Thoracic aorta (tissue), 2 donors: ENCODE measurements around the gene EPX. TPM values are rescaled to one million over a fixed set of nuclear protein-coding genes. Genes with fewer than 3 reads are reported as not detected.

Source experiments
- ATAC-seq: fragments of 150-250 bp; one replicate; pipeline ENCODE4 v1.8.0; 2017; ENCODE audit warnings: low read depth; ENCODE audit not compliant: insufficient number of reproducible peaks, low FRiP score
- DNase-seq: peaks from one replicate; pipeline ENCODE4 v3.0.0-alpha.2; 2020; ENCODE audit warnings: low spot score
- H3K27ac ChIP-seq, 2 donors: fragments of 200-600 bp; sonication (generic); 1 replicate in 1 of 2; 2 replicates in 1 of 2; pipeline ENCODE4 v1.5.1; 2016; ENCODE audit warnings: mild to moderate bottlenecking in 2 of 2, moderate library complexity in 2 of 2
- H3K27me3 ChIP-seq: fragments of 200-600 bp; sonication (generic); replicated peaks from 2 replicates; pipeline ENCODE4 v1.6.0; 2016; ENCODE audit warnings: mild to moderate bottlenecking; ENCODE audit not compliant: insufficient read depth
- H3K36me3 ChIP-seq: fragments of 200-600 bp; sonication (generic); one replicate; pipeline ENCODE4 v1.5.1; 2016
- H3K4me1 ChIP-seq, 2 donors: fragments of 200-600 bp; sonication (generic); 1 replicate in 1 of 2; 2 replicates in 1 of 2; pipeline versions ENCODE4 v1.5.1 to v1.6.0; 2016; ENCODE audit warnings: low read depth in 2 of 2, mild to moderate bottlenecking in 1 of 2; ENCODE audit not compliant: control insufficient read depth in 1 of 2
- H3K4me3 ChIP-seq: fragments of 200-600 bp; sonication (generic); 2 replicates; pipeline ENCODE4 v1.5.1; 2016; ENCODE audit warnings: mild to moderate bottlenecking
- H3K9me3 ChIP-seq: fragments of 200-600 bp; sonication (generic); 2 replicates; pipeline ENCODE4 v1.5.1; 2016
- total RNA-seq, 2 donors: library from RNA; depleted of rRNA; stranded (reverse); fragments of >200 nt; gene quantifications; one replicate each; pipeline versions ENCODE4 v1.1.0 to v1.2.3, GENCODE V29; 2016
- TF ChIP-seq, protein P1 (sequence below): fragments of 200-600 bp; sonication (generic); IDR thresholded peaks from one replicate; pipeline ENCODE4 v1.5.1; 2019; ENCODE audit warnings: antibody characterized with exemption

The EPX gene
- total RNA-seq, 2 donors from 2014 or later: not detected

DNA sequence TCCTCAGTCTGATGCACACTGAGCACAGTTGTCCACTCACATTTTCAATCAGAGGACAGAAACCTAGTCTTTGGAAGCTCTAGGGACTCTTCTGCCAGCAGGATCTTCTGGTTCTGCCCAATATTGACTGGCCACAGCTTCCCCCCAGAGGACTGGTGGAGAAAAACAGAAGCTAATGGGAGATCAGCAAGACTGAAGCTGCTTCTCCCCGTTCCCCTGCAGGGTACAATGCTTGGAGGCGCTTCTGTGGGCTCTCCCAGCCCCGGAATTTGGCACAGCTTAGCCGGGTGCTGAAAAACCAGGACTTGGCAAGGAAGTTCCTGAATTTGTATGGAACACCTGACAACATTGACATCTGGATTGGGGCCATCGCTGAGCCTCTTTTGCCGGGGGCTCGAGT, 10.3 kb downstream of the EPX start:
- H3K4me1 ChIP-seq: no peaks in the 10 kb centered on the region
- TF ChIP-seq, protein P1, sequence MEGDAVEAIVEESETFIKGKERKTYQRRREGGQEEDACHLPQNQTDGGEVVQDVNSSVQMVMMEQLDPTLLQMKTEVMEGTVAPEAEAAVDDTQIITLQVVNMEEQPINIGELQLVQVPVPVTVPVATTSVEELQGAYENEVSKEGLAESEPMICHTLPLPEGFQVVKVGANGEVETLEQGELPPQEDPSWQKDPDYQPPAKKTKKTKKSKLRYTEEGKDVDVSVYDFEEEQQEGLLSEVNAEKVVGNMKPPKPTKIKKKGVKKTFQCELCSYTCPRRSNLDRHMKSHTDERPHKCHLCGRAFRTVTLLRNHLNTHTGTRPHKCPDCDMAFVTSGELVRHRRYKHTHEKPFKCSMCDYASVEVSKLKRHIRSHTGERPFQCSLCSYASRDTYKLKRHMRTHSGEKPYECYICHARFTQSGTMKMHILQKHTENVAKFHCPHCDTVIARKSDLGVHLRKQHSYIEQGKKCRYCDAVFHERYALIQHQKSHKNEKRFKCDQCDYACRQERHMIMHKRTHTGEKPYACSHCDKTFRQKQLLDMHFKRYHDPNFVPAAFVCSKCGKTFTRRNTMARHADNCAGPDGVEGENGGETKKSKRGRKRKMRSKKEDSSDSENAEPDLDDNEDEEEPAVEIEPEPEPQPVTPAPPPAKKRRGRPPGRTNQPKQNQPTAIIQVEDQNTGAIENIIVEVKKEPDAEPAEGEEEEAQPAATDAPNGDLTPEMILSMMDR: no peak
- H3K27ac ChIP-seq: no peak overlapping the region
- no peaks in the 10 kb centered on the region for H3K27me3 ChIP-seq
- no peaks in the 10 kb centered on the region for H3K9me3 ChIP-seq
- H3K36me3 ChIP-seq: peaks cover 7% of the 10 kb centered on the region
- no peak for DNase-seq
- ATAC-seq: no peak
- H3K4me3 ChIP-seq: no peak overlapping the region

DNA sequence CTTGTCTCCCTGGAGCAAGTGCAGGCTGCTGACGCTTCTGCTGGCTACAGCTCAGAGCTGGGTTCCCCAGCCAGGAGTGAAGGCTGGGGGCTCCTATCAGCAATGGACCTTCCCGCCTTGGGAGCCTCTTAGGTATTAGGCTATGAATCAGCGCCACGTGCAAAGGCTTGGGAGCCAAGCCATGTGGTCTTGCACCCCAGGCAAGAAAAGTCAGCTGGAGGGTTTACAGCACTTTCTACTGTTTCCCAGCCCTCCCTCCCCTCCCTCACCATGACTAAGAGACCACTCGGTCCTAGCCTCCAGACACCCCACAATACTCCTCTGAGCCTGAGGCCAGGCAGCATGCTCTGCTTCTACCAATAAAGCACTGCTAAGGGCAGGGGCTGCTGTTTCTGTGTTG, 12.3 kb downstream of the EPX start:
- Histone ChIP-seq H3K4me1 (no peaks in the 10 kb centered on the region), H3K27me3 (no peaks in the 10 kb centered on the region), H3K36me3 (peaks cover 11% of the 10 kb centered on the region), H3K27ac (no peak overlapping the region), H3K9me3 (no peaks in the 10 kb centered on the region), H3K4me3 (no peak overlapping the region)
- no peak for DNase-seq
- TF ChIP-seq, protein P1: no peak
- ATAC-seq: no peak

DNA sequence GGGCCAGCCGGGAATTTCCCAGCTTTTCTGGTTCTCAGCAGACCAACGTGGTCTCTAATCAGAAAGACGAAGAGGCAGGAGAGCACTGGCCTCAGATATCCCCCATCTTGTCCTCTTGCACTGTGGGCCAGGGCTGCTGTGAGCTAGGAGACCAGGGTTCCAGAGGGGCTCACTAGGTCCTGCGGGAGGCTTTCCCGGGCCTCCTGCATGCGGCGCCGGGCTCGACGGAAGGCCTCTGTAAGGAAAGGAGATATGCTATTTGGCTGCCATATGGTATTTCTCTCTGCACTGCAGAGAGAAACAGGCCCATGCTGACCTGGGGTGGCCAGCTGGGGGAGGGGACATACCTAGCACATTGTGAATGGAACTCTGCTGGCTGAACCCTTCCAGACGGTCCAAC, 13.4 kb downstream of the EPX start:
- Histone ChIP-seq H3K27me3 (no peaks in the 10 kb centered on the region), H3K9me3 (no peaks in the 10 kb centered on the region), H3K4me3 (no peak overlapping the region), H3K27ac (no peak overlapping the region), H3K36me3 (peaks cover 11% of the 10 kb centered on the region), H3K4me1 (no peaks in the 10 kb centered on the region)
- TF ChIP-seq, protein P1: no peak
- ATAC-seq (no peak), DNase-seq (no peak)

- no peaks in the 10 kb centered on the region for H3K9me3 ChIP-seq
- H3K36me3 ChIP-seq: peaks cover 17% of the 10 kb centered on the region
- H3K27me3 ChIP-seq: no peaks in the 10 kb centered on the region
- no peak overlapping the region for H3K4me3 ChIP-seq
- no peak overlapping the region for H3K27ac ChIP-seq
- no peaks in the 10 kb centered on the region for H3K4me1 ChIP-seq
- DNase-seq: no peak
- no peak for ATAC-seq
- TF ChIP-seq, protein P1: no peak
Observed at GRCh38 chr17:58207451-58207850, 14.9 kb downstream of the EPX start.

DNA sequence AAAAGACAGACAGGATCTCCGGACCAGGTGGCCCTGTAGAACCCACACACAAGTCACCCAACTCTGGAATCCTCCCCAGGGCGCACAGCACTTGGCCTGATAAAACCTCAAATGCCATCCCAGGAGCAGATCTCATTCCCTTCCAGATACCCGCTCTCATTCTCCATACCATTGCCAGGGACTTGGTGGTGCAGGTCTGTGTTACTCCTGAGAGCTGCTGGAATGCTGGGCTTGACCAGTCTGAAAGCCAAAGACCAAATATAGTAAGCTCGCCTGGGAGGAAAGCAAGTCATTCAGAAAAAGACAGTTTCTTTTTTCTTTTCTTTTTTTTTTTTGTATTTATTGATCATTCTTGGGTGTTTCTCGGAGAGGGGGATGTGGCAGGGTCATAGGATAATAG, 15.8 kb downstream of the EPX start:
- DNase-seq (no peak), ATAC-seq (no peak)
- Histone ChIP-seq H3K27ac (no peak overlapping the region), H3K4me1 (no peaks in the 10 kb centered on the region), H3K4me3 (no peak overlapping the region), H3K9me3 (no peaks in the 10 kb centered on the region), H3K27me3 (no peaks in the 10 kb centered on the region), H3K36me3 (peaks cover 25% of the 10 kb centered on the region)
- TF ChIP-seq, protein P1: no peak
